GM21423 (cell line): Measurements from ENCODE around the gene PRSS8.
A peak's percentile ranks its signal among the peaks of the same experiment; 100 is the strongest.
"Not testable (repeated sequence)": the region's sequence is repeated elsewhere in the genome, so short reads cannot be mapped to it uniquely, and the experiment has no call there.

Experiments
- ATAC-seq: cut with Tn5 transposase; IDR thresholded peaks from one replicate; pipeline ENCODE4 v1.9.1; 2021; ENCODE audit warnings: mild to moderate bottlenecking, moderate library complexity; ENCODE audit not compliant: unreplicated experiment

Gene PRSS8

GRCh38 chr16:31107465-31107867, 28.1 kb downstream of the PRSS8 start:
- peak; percentile 41 for ATAC-seq

- ATAC-seq: no peak
Observed at GRCh38 chr16:31106509-31107464, 28.7 kb downstream of the PRSS8 start.

GRCh38 chr16:31105677-31106213, 29.8 kb downstream of the PRSS8 start:
- peak; percentile 44 for ATAC-seq

- not testable (repeated sequence) for ATAC-seq
Observed at GRCh38 chr16:31100876-31101641, 34.5 kb downstream of the PRSS8 start.

GRCh38 chr16:31099860-31100638, 35.5 kb downstream of the PRSS8 start:
- no peak for ATAC-seq

GRCh38 chr16:31094424-31095120, 41.0 kb downstream of the PRSS8 start, which contains the start of gene VKORC1:
Gene VKORC1, minus strand, starts transcription at chr16:31094797. Its CDS starts 68 bp downstream, at chr16:31094729.
- ATAC-seq: peak; percentile 81

- peak; percentile 5 for ATAC-seq
Observed at GRCh38 chr16:31094088-31094423, 41.5 kb downstream of the PRSS8 start.

GRCh38 chr16:31093132-31093703, 42.3 kb downstream of the PRSS8 start:
- ATAC-seq: no peak

GRCh38 chr16:31092330-31092729, 43.2 kb downstream of the PRSS8 start:
- ATAC-seq: no peak

- no peak for ATAC-seq
Observed at GRCh38 chr16:31090540-31090939, 45.0 kb downstream of the PRSS8 start.

GRCh38 chr16:31089199-31089598, 46.3 kb downstream of the PRSS8 start:
- no peak for ATAC-seq

- no peak for ATAC-seq
Observed at GRCh38 chr16:31088459-31089183, 46.9 kb downstream of the PRSS8 start, which contains the start of gene PRSS53. Gene PRSS53, minus strand, starts transcription at chr16:31088943. Its CDS starts 134 bp downstream, at chr16:31088809.

- no peak for ATAC-seq
Observed at GRCh38 chr16:31087971-31088370, 47.6 kb downstream of the PRSS8 start.

GRCh38 chr16:31087481-31087880, 48.0 kb downstream of the PRSS8 start:
- ATAC-seq: no peak

GRCh38 chr16:31086629-31086906, 49.0 kb downstream of the PRSS8 start:
- no peak for ATAC-seq

GRCh38 chr16:31085873-31086628, 49.5 kb downstream of the PRSS8 start:
- ATAC-seq: no peak

GRCh38 chr16:31085411-31085810, 50.1 kb downstream of the PRSS8 start:
- no peak for ATAC-seq

GRCh38 chr16:31084584-31085302, 50.8 kb downstream of the PRSS8 start:
- ATAC-seq: no peak
